HCT116 (cell line): ENCODE data around the gene PLEKHA5. TPM values are rescaled to one million over a fixed set of nuclear protein-coding genes. Genes with fewer than 3 reads are reported as not detected.

Experiments
- ATAC-seq: fragments of 200-7000 bp; cut with Tn5 transposase; 2 replicates; pipeline ENCODE4 v1.9.1; 2020; ENCODE audit warnings: mild to moderate bottlenecking, moderate library complexity
- BruUV-seq: library from RNA; stranded (reverse); fragments of 400-500 nt; replicated peaks from 2 replicates; lab custom pipeline; 2021; lab: Mats Ljungman, UMichigan
- CTCF ChIA-PET: fragments of 300-600 bp; sonication (Branson Sonifier 250); formaldehyde crosslinking; loops from one replicate; lab custom pipeline; 2021; ENCODE audit warnings: antibody characterized with exemption; lab: Charles Lee
- POLR2A ChIA-PET: fragments of 300-600, 350-600 bp; sonication (Branson Sonifier 250); formaldehyde crosslinking; loops from one replicate; lab custom pipeline; 2021; ENCODE audit warnings: antibody characterized with exemption; lab: Charles Lee
- RAD21 ChIA-PET, 2 experiments: fragments of 300-600 bp; sonication (Branson Sonifier 250); formaldehyde crosslinking; loops; one replicate each; lab custom pipeline; 2023; ENCODE audit warnings: low total read pairs in 2 of 2; ENCODE audit not compliant: uncharacterized antibody in 2 of 2, unreplicated experiment in 2 of 2, low non-redundant PET in 1 of 2; lab: Charles Lee
- DNase-seq: peaks from one replicate; pipeline ENCODE4 v3.0.0-alpha.2; 2010; ENCODE audit warnings: low read depth, low spot score
- H2AFZ ChIP-seq: fragments of 200-600 bp; shearing (Covaris generic), sonication (generic); 2 replicates; pipeline ENCODE4 v1.6.1; 2017; ENCODE audit warnings: low read depth, mixed run types, mixed read lengths, antibody characterized with exemption, low read length; ENCODE audit not compliant: poor library complexity, severe bottlenecking
- H3K27ac ChIP-seq: 2 replicates; pipeline ENCODE4 v1.5.1; 2012; ENCODE audit warnings: low read depth, low read length
- H3K27me3 ChIP-seq: fragments of 200-600 bp; sonication (generic); 2 replicates; pipeline ENCODE4 v1.6.1; 2016; ENCODE audit warnings: mixed run types, low read length, mixed read lengths; ENCODE audit not compliant: insufficient read depth
- H3K36me3 ChIP-seq, 2 experiments: fragments of 200-500 bp in 1 of 2; fragments of 200-600 bp in 1 of 2; sonication (Bioruptor generic) in 1 of 2; sonication (generic) in 1 of 2; 2 replicates each; pipeline versions ENCODE4 v1.5.1 to v1.6.1; 2014 to 2016; ENCODE audit warnings: low read length in 2 of 2, inconsistent platforms in 1 of 2, mixed read lengths in 1 of 2, mixed run types in 1 of 2; ENCODE audit not compliant: insufficient read depth in 2 of 2, control insufficient read depth in 1 of 2
- H3K4me1 ChIP-seq, 2 experiments: fragments of 200-600 bp in 1 of 2; sonication (generic) in 1 of 2; 2 replicates each; pipeline versions ENCODE4 v1.5.1 to v1.6.1; 2012 to 2017; ENCODE audit warnings: low read length in 2 of 2, inconsistent platforms in 1 of 2, mild to moderate bottlenecking in 1 of 2, mixed read lengths in 1 of 2, mixed run types in 1 of 2, moderate library complexity in 1 of 2; ENCODE audit not compliant: insufficient read depth in 2 of 2, control insufficient read depth in 1 of 2
- H3K4me2 ChIP-seq: fragments of 200-600 bp; sonication (generic); 2 replicates; pipeline ENCODE4 v1.6.1; 2017; ENCODE audit warnings: mixed run types, low read length, mixed read lengths
- H3K4me3 ChIP-seq, 2 experiments: fragments of 200-600 bp in 1 of 2; sonication (generic) in 1 of 2; replicated peaks in 1 of 2; 2 replicates each; pipeline ENCODE4 v1.5.1; 2011 to 2016; ENCODE audit warnings: low read length in 2 of 2, control low read depth in 1 of 2, low read depth in 1 of 2, mild to moderate bottlenecking in 1 of 2, mixed read lengths in 1 of 2, mixed run types in 1 of 2
- H3K79me2 ChIP-seq: fragments of 200-600 bp; sonication (generic); 2 replicates; pipeline ENCODE4 v1.6.1; 2017; ENCODE audit warnings: mild to moderate bottlenecking, mixed run types, low read length, moderate library complexity, mixed read lengths; ENCODE audit not compliant: insufficient read depth
- H3K9ac ChIP-seq: fragments of 200-600 bp; sonication (generic); 2 replicates; pipeline ENCODE4 v1.6.1; 2016; ENCODE audit warnings: low read length, mixed read lengths
- H3K9me2 ChIP-seq: fragments of 200-600 bp; sonication (generic), shearing (Covaris generic); 2 replicates; pipeline ENCODE4 v1.6.1; 2017; ENCODE audit warnings: mixed run types, mild to moderate bottlenecking, moderate library complexity; ENCODE audit not compliant: insufficient read depth
- H3K9me3 ChIP-seq, 2 experiments: fragments of 200-500 bp in 1 of 2; fragments of 200-600 bp in 1 of 2; sonication (Bioruptor generic) in 1 of 2; sonication (generic) in 1 of 2; 2 replicates each; pipeline ENCODE4 v1.6.1; 2014 to 2017; ENCODE audit warnings: low read length in 2 of 2, mixed read lengths in 2 of 2, inconsistent platforms in 1 of 2, low read depth in 1 of 2, mild to moderate bottlenecking in 1 of 2, mixed run types in 1 of 2, moderate library complexity in 1 of 2; ENCODE audit not compliant: control insufficient read depth in 1 of 2, insufficient read depth in 1 of 2
- H4K20me1 ChIP-seq: fragments of 200-600 bp; sonication (generic), shearing (Covaris generic); 2 replicates; pipeline ENCODE4 v1.6.1; 2017; ENCODE audit warnings: mixed run types, mild to moderate bottlenecking, moderate library complexity; ENCODE audit not compliant: insufficient read depth
- CBX3 ChIP-seq: IDR thresholded peaks from 2 replicates; pipeline ENCODE4 v1.6.1; 2012; ENCODE audit warnings: low read depth
- ELF1 ChIP-seq: IDR thresholded peaks from 2 replicates; pipeline ENCODE4 v1.6.1; 2012; ENCODE audit warnings: low read depth, borderline replicate concordance
- EZH2 ChIP-seq: fragments of 200-600 bp; sonication (generic); IDR thresholded peaks from 2 replicates; pipeline ENCODE4 v1.6.1; 2017; ENCODE audit warnings: antibody characterized with exemption, mixed run types
- EZH2phosphoT487 ChIP-seq: fragments of 200-600 bp; IDR thresholded peaks from 2 replicates; pipeline ENCODE4 v1.6.1; 2018; ENCODE audit warnings: antibody characterized with exemption, borderline replicate concordance
- FOSL1 ChIP-seq: IDR thresholded peaks from 2 replicates; pipeline ENCODE4 v1.6.1; 2012; ENCODE audit warnings: low read depth
- POLR2A ChIP-seq: IDR thresholded peaks from 2 replicates; pipeline ENCODE4 v1.7.0; 2011; ENCODE audit warnings: borderline replicate concordance; ENCODE audit not compliant: insufficient read depth, insufficient read length; ENCODE audit errors: extremely low read depth
- POLR2AphosphoS5 ChIP-seq: IDR thresholded peaks from 2 replicates; pipeline ENCODE4 v1.6.1; 2011; ENCODE audit warnings: mild to moderate bottlenecking, low read depth, low read length, moderate library complexity
- RAD21 ChIP-seq: IDR thresholded peaks from 2 replicates; pipeline ENCODE4 v1.6.1; 2012; ENCODE audit warnings: low read depth, mild to moderate bottlenecking
- REST ChIP-seq: IDR thresholded peaks from 2 replicates; pipeline ENCODE4 v1.6.1; 2012; ENCODE audit warnings: low read depth
- SIN3A ChIP-seq: IDR thresholded peaks from 2 replicates; pipeline ENCODE4 v1.6.1; 2012; ENCODE audit warnings: low read depth
- SP1 ChIP-seq: IDR thresholded peaks from 2 replicates; pipeline ENCODE4 v1.6.1; 2012; ENCODE audit warnings: low read depth
- SRF ChIP-seq: IDR thresholded peaks from 2 replicates; pipeline ENCODE4 v1.6.1; 2012; ENCODE audit warnings: low read depth
- YY1 ChIP-seq: IDR thresholded peaks from 2 replicates; pipeline ENCODE4 v1.6.1; 2011; ENCODE audit warnings: low read length, low read depth, moderate library complexity, mild to moderate bottlenecking; ENCODE audit not compliant: insufficient replicate concordance; ENCODE audit errors: extremely low read depth
- ZFX ChIP-seq: fragments of 450-650 bp; IDR thresholded peaks from 2 replicates; pipeline ENCODE4 v1.6.1; 2017
- ZNF274 ChIP-seq: fragments of 200-500 bp; sonication (Bioruptor generic); IDR thresholded peaks from 2 replicates; pipeline ENCODE4 v1.6.1; 2014; ENCODE audit warnings: mild to moderate bottlenecking, low read depth, low read length, inconsistent platforms
- intact Hi-C: fragments of 100-400 bp; cut with micrococcal nuclease; formaldehyde crosslinking; loops from 2 replicates; pipeline ENCODE4 v1.10.0; 2022
- total RNA-seq: library from RNA; stranded (reverse); gene quantifications from one replicate; pipeline ENCODE4 v1.2.1, GENCODE V29; 2021; ENCODE audit not compliant: unreplicated experiment
- TF ChIP-seq, protein P1 (sequence below), 3 experiments: fragments of 200-600 bp in 1 of 3; sonication (generic) in 1 of 3; IDR thresholded peaks in 2 of 3; conservative IDR thresholded peaks in 1 of 3; 2 replicates each; pipeline ENCODE4 v1.5.1; 2012 to 2017; ENCODE audit warnings: low read depth in 2 of 3, low read length in 2 of 3, antibody characterized with exemption in 1 of 3, borderline replicate concordance in 1 of 3, control low read depth in 1 of 3, mild to moderate bottlenecking in 1 of 3, mixed read lengths in 1 of 3, mixed run types in 1 of 3, moderate library complexity in 1 of 3; ENCODE audit not compliant: insufficient read depth in 1 of 3
- TF ChIP-seq, protein P2 (sequence below): IDR thresholded peaks from 2 replicates; pipeline ENCODE4 v1.6.1; 2011; ENCODE audit warnings: mild to moderate bottlenecking, low read length, moderate library complexity; ENCODE audit not compliant: insufficient replicate concordance; ENCODE audit errors: extremely low read depth

PLEKHA5 gene
- total RNA-seq, 1 experiment from 2014 or later: 18.9 TPM

DNA sequence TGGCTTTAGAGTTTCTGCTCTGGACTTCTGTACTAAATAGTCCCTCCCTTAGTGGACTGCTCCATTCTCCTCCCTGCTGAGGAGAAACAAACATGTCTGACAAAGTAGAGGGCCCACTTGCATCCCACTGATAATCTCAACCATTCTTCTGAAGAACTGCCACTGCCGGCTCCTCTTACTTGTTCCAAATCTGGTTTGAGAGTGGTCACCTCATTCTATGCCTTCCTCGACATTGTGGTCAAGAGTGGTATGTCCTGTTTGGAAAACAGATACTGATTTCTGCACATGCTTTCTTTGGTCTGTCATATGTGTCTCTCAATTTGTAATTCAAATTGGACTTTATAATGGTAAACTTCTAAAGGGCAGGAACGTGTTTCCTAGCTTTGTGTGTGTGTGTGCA, 36.3 kb upstream of the PLEKHA5 start:
- no peaks in the 10 kb centered on the region for H3K36me3 ChIP-seq
- RAD21 ChIA-PET: no interaction called here
- H3K79me2 ChIP-seq: no peaks in the 10 kb centered on the region
- no peak overlapping the region for H3K4me3 ChIP-seq
- intact Hi-C loops: no loop called here
- H2AFZ ChIP-seq: no peak overlapping the region
- no peaks in the 10 kb centered on the region for H3K27me3 ChIP-seq
- no peaks in the 10 kb centered on the region for H3K9me3 ChIP-seq
- no peak for DNase-seq
- CTCF ChIA-PET: no interaction called here
- no peak overlapping the region for H3K4me2 ChIP-seq
- no peak for TF ChIP-seq FOSL1
- no peak for TF ChIP-seq ELF1
- TF ChIP-seq ZNF274: no peak
- no peak for TF ChIP-seq REST
- TF ChIP-seq SRF: no peak
- TF ChIP-seq EZH2phosphoT487: no peak
- TF ChIP-seq ZFX: no peak
- TF ChIP-seq SIN3A: no peak
- no peak for TF ChIP-seq YY1
- no peak for TF ChIP-seq POLR2A
- no peak for TF ChIP-seq RAD21
- no peak for TF ChIP-seq EZH2
- TF ChIP-seq, protein P1, sequence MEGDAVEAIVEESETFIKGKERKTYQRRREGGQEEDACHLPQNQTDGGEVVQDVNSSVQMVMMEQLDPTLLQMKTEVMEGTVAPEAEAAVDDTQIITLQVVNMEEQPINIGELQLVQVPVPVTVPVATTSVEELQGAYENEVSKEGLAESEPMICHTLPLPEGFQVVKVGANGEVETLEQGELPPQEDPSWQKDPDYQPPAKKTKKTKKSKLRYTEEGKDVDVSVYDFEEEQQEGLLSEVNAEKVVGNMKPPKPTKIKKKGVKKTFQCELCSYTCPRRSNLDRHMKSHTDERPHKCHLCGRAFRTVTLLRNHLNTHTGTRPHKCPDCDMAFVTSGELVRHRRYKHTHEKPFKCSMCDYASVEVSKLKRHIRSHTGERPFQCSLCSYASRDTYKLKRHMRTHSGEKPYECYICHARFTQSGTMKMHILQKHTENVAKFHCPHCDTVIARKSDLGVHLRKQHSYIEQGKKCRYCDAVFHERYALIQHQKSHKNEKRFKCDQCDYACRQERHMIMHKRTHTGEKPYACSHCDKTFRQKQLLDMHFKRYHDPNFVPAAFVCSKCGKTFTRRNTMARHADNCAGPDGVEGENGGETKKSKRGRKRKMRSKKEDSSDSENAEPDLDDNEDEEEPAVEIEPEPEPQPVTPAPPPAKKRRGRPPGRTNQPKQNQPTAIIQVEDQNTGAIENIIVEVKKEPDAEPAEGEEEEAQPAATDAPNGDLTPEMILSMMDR (IDR thresholded peaks at IDR 0.05 in 2 of 3, conservative IDR thresholded peaks at IDR 0.05 in 1 of 3; ENCODE audit: borderline replicate concordance in 1 of 3, insufficient read depth in 1 of 3, low read depth in 2 of 3, low read length in 2 of 3): no peak
- no peak for TF ChIP-seq SP1
- no peak for TF ChIP-seq CBX3
- no peak for TF ChIP-seq POLR2AphosphoS5
- TF ChIP-seq, protein P2, sequence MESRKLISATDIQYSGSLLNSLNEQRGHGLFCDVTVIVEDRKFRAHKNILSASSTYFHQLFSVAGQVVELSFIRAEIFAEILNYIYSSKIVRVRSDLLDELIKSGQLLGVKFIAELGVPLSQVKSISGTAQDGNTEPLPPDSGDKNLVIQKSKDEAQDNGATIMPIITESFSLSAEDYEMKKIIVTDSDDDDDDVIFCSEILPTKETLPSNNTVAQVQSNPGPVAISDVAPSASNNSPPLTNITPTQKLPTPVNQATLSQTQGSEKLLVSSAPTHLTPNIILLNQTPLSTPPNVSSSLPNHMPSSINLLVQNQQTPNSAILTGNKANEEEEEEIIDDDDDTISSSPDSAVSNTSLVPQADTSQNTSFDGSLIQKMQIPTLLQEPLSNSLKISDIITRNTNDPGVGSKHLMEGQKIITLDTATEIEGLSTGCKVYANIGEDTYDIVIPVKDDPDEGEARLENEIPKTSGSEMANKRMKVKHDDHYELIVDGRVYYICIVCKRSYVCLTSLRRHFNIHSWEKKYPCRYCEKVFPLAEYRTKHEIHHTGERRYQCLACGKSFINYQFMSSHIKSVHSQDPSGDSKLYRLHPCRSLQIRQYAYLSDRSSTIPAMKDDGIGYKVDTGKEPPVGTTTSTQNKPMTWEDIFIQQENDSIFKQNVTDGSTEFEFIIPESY: no peak
- POLR2A ChIA-PET: no interaction called here
- no TSS peak for BruUV-seq
- no peak overlapping the region for H3K27ac ChIP-seq
- no peak for ATAC-seq
- no peaks in the 10 kb centered on the region for H4K20me1 ChIP-seq
- H3K4me1 ChIP-seq: peaks cover 0 to 5% of the 10 kb centered on the region in 2 experiments; a peak in 1 of 4 replicates
- H3K9me2 ChIP-seq: no peaks in the 10 kb centered on the region
- no peak overlapping the region for H3K9ac ChIP-seq
